ENCODE data around the gene OR11H7.
"Not testable (repeated sequence)": the region's sequence is repeated elsewhere in the genome, so short reads cannot be mapped to it uniquely, and the experiment has no call there.

- TF ChIP-seq, protein P1, sequence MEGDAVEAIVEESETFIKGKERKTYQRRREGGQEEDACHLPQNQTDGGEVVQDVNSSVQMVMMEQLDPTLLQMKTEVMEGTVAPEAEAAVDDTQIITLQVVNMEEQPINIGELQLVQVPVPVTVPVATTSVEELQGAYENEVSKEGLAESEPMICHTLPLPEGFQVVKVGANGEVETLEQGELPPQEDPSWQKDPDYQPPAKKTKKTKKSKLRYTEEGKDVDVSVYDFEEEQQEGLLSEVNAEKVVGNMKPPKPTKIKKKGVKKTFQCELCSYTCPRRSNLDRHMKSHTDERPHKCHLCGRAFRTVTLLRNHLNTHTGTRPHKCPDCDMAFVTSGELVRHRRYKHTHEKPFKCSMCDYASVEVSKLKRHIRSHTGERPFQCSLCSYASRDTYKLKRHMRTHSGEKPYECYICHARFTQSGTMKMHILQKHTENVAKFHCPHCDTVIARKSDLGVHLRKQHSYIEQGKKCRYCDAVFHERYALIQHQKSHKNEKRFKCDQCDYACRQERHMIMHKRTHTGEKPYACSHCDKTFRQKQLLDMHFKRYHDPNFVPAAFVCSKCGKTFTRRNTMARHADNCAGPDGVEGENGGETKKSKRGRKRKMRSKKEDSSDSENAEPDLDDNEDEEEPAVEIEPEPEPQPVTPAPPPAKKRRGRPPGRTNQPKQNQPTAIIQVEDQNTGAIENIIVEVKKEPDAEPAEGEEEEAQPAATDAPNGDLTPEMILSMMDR (IDR thresholded peaks at IDR 0.05; ENCODE audit: low read length) = not testable (repeated sequence)
- TF ChIP-seq EZH2 (IDR thresholded peaks at IDR 0.05; ENCODE audit: borderline replicate concordance, low read length) = not testable (repeated sequence)
Measured at GRCh38 chr14:20280265-20280664, 51.5 kb downstream of the OR11H7 start.
